GM18867 (cell line): ENCODE results near the gene ZNF785.
"Not testable (repeated sequence)": the region's sequence is repeated elsewhere in the genome, so short reads cannot be mapped to it uniquely, and the experiment has no call there.

ENCODE experiments used
- ATAC-seq: cut with Tn5 transposase; IDR thresholded peaks from one replicate; pipeline ENCODE4 v1.9.1; 2021; ENCODE audit warnings: mild to moderate bottlenecking, moderate library complexity; ENCODE audit not compliant: unreplicated experiment

The ZNF785 gene

GRCh38 chr16:30603945-30604315 is 18.4 kb upstream of the ZNF785 start:
- ATAC-seq = no peak

- ATAC-seq = no peak
Observed at GRCh38 chr16:30602616-30603277, 17.2 kb upstream of the ZNF785 start.

GRCh38 chr16:30601966-30602365 is 16.5 kb upstream of the ZNF785 start:
- ATAC-seq = no peak

- no peak for ATAC-seq
Observed at GRCh38 chr16:30600929-30601328, 15.4 kb upstream of the ZNF785 start.

GRCh38 chr16:30600215-30600614 is 14.7 kb upstream of the ZNF785 start:
- no peak for ATAC-seq

GRCh38 chr16:30592871-30593270 is 7.4 kb upstream of the ZNF785 start:
- ATAC-seq = no peak

GRCh38 chr16:30590869-30591268 is 5.4 kb upstream of the ZNF785 start:
- ATAC-seq = not testable (repeated sequence)

- not testable (repeated sequence) for ATAC-seq
Observed at GRCh38 chr16:30589582-30589981, 4.1 kb upstream of the ZNF785 start.

- ATAC-seq = no peak
Observed at GRCh38 chr16:30588651-30589050, 3.2 kb upstream of the ZNF785 start.

- ATAC-seq = peak; percentile 30
Observed at GRCh38 chr16:30585022-30585399, 486 bp downstream of the ZNF785 start.

- ATAC-seq = no peak
Observed at GRCh38 chr16:30582611-30583340, 2.7 kb downstream of the ZNF785 start.

- ATAC-seq = no peak
Observed at GRCh38 chr16:30581457-30581856, 4.0 kb downstream of the ZNF785 start.

GRCh38 chr16:30574678-30575077 is 10.8 kb downstream of the ZNF785 start:
- no peak for ATAC-seq

- ATAC-seq = peak; percentile 75
Observed at GRCh38 chr16:30571445-30572322, 13.8 kb downstream of the ZNF785 start, which contains the start of gene ZNF688. TSS of gene ZNF688 (minus strand) at chr16:30571714. CDS start at chr16:30571629, 85 bp downstream.

GRCh38 chr16:30570636-30571444 is 14.7 kb downstream of the ZNF785 start:
- no peak for ATAC-seq

- ATAC-seq = no peak
Observed at GRCh38 chr16:30569746-30570635, 15.5 kb downstream of the ZNF785 start.

- ATAC-seq = no peak
Observed at GRCh38 chr16:30569281-30569680, 16.2 kb downstream of the ZNF785 start.

- ATAC-seq = peak; percentile 36
Observed at GRCh38 chr16:30567991-30568638, 17.4 kb downstream of the ZNF785 start.
